ENCODE data around the gene TTC38.
"Not testable (repeated sequence)": the region's sequence is repeated elsewhere in the genome, so short reads cannot be mapped to it uniquely, and the experiment has no call there.

TTC38 gene

GRCh38 chr22:46297151-46297812 lies 29.5 kb downstream of the TTC38 start:
- DNase-seq = peak; percentile 45

GRCh38 chr22:46299101-46299500 lies 31.3 kb downstream of the TTC38 start:
- DNase-seq = no peak

GRCh38 chr22:46300491-46300890 lies 32.7 kb downstream of the TTC38 start:
- DNase-seq = no peak

GRCh38 chr22:46303347-46303965 lies 35.6 kb downstream of the TTC38 start:
- DNase-seq = no peak

- DNase-seq = no peak
Measured at GRCh38 chr22:46308283-46308988, 40.6 kb downstream of the TTC38 start.

- no peak for DNase-seq
Measured at GRCh38 chr22:46309526-46310085, 41.8 kb downstream of the TTC38 start.

GRCh38 chr22:46312056-46312455 lies 44.2 kb downstream of the TTC38 start:
- no peak for DNase-seq

GRCh38 chr22:46312848-46313247 lies 45.0 kb downstream of the TTC38 start:
- DNase-seq = not testable (repeated sequence)

- no peak for DNase-seq
Measured at GRCh38 chr22:46315976-46316375, 48.2 kb downstream of the TTC38 start.

GRCh38 chr22:46317646-46318045 lies 49.8 kb downstream of the TTC38 start:
- DNase-seq = no peak

GRCh38 chr22:46318576-46318975 lies 50.8 kb downstream of the TTC38 start:
- no peak for DNase-seq

- DNase-seq = no peak
Measured at GRCh38 chr22:46319319-46319718, 51.5 kb downstream of the TTC38 start.

- DNase-seq = no peak
Measured at GRCh38 chr22:46320166-46320710, 52.4 kb downstream of the TTC38 start.

- DNase-seq = no peak
Measured at GRCh38 chr22:46320716-46321386, 53.0 kb downstream of the TTC38 start.

- no peak for DNase-seq
Measured at GRCh38 chr22:46322711-46323110, 54.9 kb downstream of the TTC38 start.

GRCh38 chr22:46323162-46323561 lies 55.4 kb downstream of the TTC38 start:
- DNase-seq = no peak

GRCh38 chr22:46326066-46326680 lies 58.4 kb downstream of the TTC38 start:
- DNase-seq = no peak

- DNase-seq = no peak
Measured at GRCh38 chr22:46327691-46328465, 60.1 kb downstream of the TTC38 start.

GRCh38 chr22:46328797-46329196 lies 61.0 kb downstream of the TTC38 start:
- DNase-seq = no peak

GRCh38 chr22:46329616-46330015 lies 61.8 kb downstream of the TTC38 start:
- no peak for DNase-seq

- no peak for DNase-seq
Measured at GRCh38 chr22:46330426-46330825, 62.6 kb downstream of the TTC38 start.

- DNase-seq = no peak
Measured at GRCh38 chr22:46331496-46331895, 63.7 kb downstream of the TTC38 start.
